Liver (tissue), 3 donors: ENCODE results near the gene HADHA.

Source experiments
- CTCF ChIP-seq: fragments of 150-350 bp; IDR thresholded peaks from 2 replicates; pipeline ENCODE4 v1.5.1; 2017; ENCODE audit warnings: improper control_type of control experiment, low read depth, low read length; ENCODE audit not compliant: missing input control
- EGR1 ChIP-seq, 2 donors: IDR thresholded peaks; 2 replicates each; pipeline ENCODE4 v1.6.1; 2016 to 2018; ENCODE audit warnings: antibody characterized with exemption in 2 of 2, low read depth in 2 of 2
- FOXA1 ChIP-seq: IDR thresholded peaks from 2 replicates; pipeline ENCODE4 v1.6.1; 2016; ENCODE audit warnings: antibody characterized with exemption
- GABPA ChIP-seq, 2 donors: IDR thresholded peaks in 1 of 2; conservative IDR thresholded peaks in 1 of 2; 2 replicates each; pipeline ENCODE4 v1.6.1; 2016; ENCODE audit warnings: antibody characterized with exemption in 2 of 2, mild to moderate bottlenecking in 1 of 2, moderate library complexity in 1 of 2
- HNF4G ChIP-seq: IDR thresholded peaks from 2 replicates; pipeline ENCODE4 v1.6.1; 2016; ENCODE audit warnings: antibody characterized with exemption
- MAX ChIP-seq: IDR thresholded peaks from 2 replicates; pipeline ENCODE4 v1.6.1; 2016; ENCODE audit warnings: antibody characterized with exemption
- TAF1 ChIP-seq: conservative IDR thresholded peaks from 2 replicates; pipeline ENCODE4 v1.6.1; 2016; ENCODE audit warnings: antibody characterized with exemption, mild to moderate bottlenecking
- TF ChIP-seq, protein P1 (sequence below): IDR thresholded peaks from 2 replicates; pipeline ENCODE4 v1.6.1; 2016; ENCODE audit warnings: antibody characterized with exemption, mild to moderate bottlenecking
- donor health status: healthy.
- donor health status: healthy.

GRCh38 chr2:26195040-26195984 lies 49.1 kb downstream of the HADHA start:
- TF ChIP-seq CTCF (no peak), TAF1 (no peak), HNF4G (no peak), EGR1 (IDR thresholded peaks at IDR 0.05; ENCODE audit: low read depth in 2 of 2) (no peak), FOXA1 (no peak), GABPA (IDR thresholded peaks at IDR 0.05 in 1 of 2, conservative IDR thresholded peaks at IDR 0.05 in 1 of 2) (no peak), MAX (no peak)
- TF ChIP-seq, protein P1, sequence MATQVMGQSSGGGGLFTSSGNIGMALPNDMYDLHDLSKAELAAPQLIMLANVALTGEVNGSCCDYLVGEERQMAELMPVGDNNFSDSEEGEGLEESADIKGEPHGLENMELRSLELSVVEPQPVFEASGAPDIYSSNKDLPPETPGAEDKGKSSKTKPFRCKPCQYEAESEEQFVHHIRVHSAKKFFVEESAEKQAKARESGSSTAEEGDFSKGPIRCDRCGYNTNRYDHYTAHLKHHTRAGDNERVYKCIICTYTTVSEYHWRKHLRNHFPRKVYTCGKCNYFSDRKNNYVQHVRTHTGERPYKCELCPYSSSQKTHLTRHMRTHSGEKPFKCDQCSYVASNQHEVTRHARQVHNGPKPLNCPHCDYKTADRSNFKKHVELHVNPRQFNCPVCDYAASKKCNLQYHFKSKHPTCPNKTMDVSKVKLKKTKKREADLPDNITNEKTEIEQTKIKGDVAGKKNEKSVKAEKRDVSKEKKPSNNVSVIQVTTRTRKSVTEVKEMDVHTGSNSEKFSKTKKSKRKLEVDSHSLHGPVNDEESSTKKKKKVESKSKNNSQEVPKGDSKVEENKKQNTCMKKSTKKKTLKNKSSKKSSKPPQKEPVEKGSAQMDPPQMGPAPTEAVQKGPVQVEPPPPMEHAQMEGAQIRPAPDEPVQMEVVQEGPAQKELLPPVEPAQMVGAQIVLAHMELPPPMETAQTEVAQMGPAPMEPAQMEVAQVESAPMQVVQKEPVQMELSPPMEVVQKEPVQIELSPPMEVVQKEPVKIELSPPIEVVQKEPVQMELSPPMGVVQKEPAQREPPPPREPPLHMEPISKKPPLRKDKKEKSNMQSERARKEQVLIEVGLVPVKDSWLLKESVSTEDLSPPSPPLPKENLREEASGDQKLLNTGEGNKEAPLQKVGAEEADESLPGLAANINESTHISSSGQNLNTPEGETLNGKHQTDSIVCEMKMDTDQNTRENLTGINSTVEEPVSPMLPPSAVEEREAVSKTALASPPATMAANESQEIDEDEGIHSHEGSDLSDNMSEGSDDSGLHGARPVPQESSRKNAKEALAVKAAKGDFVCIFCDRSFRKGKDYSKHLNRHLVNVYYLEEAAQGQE, result no peak
